SH-SY5Y (cell line): ENCODE measurements around the gene SLC35F3.

Source experiments
- GATA2 ChIP-seq: IDR thresholded peaks from 2 replicates; pipeline ENCODE4 v1.6.1; 2011; ENCODE audit warnings: mild to moderate bottlenecking, low read depth, low read length
- GATA3 ChIP-seq: IDR thresholded peaks from 2 replicates; pipeline ENCODE4 v1.6.1; 2011; ENCODE audit warnings: low read depth, mild to moderate bottlenecking, low read length, moderate library complexity

DNA sequence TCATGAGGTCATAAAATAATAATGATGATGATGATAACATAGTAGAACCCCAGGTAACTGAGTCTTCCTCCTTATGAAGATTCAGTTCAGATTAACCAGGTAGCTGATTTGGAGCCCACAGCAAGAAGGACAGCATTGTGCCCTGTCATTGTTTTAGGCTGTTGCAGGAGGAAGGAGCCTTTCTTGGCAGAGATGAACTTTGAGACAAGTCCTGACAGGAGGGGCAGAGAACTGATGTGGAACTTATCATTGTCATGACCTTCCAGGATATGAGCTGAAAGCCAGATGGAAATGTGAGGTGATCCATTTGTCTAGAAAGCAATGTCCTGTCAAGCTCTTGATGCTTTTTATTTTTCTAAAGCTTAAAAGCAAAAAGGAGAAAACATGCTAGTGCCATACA, 336.2 kb downstream of the SLC35F3 start:
- no peak for TF ChIP-seq GATA2
- TF ChIP-seq GATA3 = no peak
